Measurements from ENCODE around the gene ICAM1. TPM values are rescaled to one million over a fixed set of nuclear protein-coding genes. Genes with fewer than 3 reads are reported as not detected.

ICAM1 gene
- total RNA-seq, 3 donors from 2014 or later (not counting 1 experiment from before 2014, with no cell fraction given): 33.1 to 73.7 (median 56.5) TPM

GRCh38 chr19:10332965-10333757, 62.2 kb downstream of the ICAM1 start, which contains the start of gene RAVER1:
TSS of gene RAVER1 (minus strand) at chr19:10333529. CDS start at chr19:10333507, 22 bp downstream.
- intact Hi-C loops (cut with micrococcal nuclease): loop anchor here (1.0 to 2.0 kb wide), 2 partner anchors 47 to 62 kb away; partner anchors contain the start of genes ICAM1 and TYK2
- DNase-seq (peak; percentile 96 to 99), ATAC-seq (peak; percentile 94 to 99 (median 94))
- peak within 1 kb of the TSS; percentile 99 for H3K4me3 ChIP-seq (ENCODE audit: low read length)
- H3K36me3 ChIP-seq (ENCODE audit: control insufficient read depth, insufficient read depth, low read length): peaks cover 35% of the 10 kb centered on the region
- TF ChIP-seq CTCF (IDR thresholded peaks at IDR 0.05): no peak
- peak within 1 kb of the TSS; percentile 97 for H3K27ac ChIP-seq (ENCODE audit: low read length)
- no peaks in the 10 kb centered on the region for H3K9me3 Mint-ChIP-seq
- H3K36me3 Mint-ChIP-seq: no peaks in the 10 kb centered on the region
- peaks cover 30% of the 10 kb centered on the region for H3K4me1 ChIP-seq (ENCODE audit: control insufficient read depth, insufficient read depth, low read length)
- H3K4me1 Mint-ChIP-seq: peaks cover under 1 to 21% of the 10 kb centered on the region in 2 donors
- no peaks in the 10 kb centered on the region for H3K27me3 ChIP-seq (ENCODE audit: control insufficient read depth, insufficient read depth, low read length)
- H3K27me3 Mint-ChIP-seq (ENCODE audit: low read depth in 2 of 2): no peaks in the 10 kb centered on the region
- peak within 1 kb of the TSS; percentile 90 to 96 for H3K27ac Mint-ChIP-seq
- H3K9me3 ChIP-seq (ENCODE audit: control insufficient read depth, insufficient read depth, low read length): no peaks in the 10 kb centered on the region
- under 1% methylated on average over 82 of the region's 82 CpGs for WGBS (ENCODE audit: insufficient coverage)
- peak within 1 kb of the TSS; percentile 96 for H3K4me3 Mint-ChIP-seq

- Histone ChIP-seq H3K27me3 (ENCODE audit: control insufficient read depth, insufficient read depth, low read length) (no peaks in the 10 kb centered on the region), H3K27ac (ENCODE audit: low read length) (peak overlapping the region; percentile 59), H3K4me1 (ENCODE audit: control insufficient read depth, insufficient read depth, low read length) (peaks cover 38% of the 10 kb centered on the region), H3K36me3 (ENCODE audit: control insufficient read depth, insufficient read depth, low read length) (peaks cover 27% of the 10 kb centered on the region), H3K4me3 (ENCODE audit: low read length) (peak overlapping the region; percentile 99), H3K9me3 (ENCODE audit: control insufficient read depth, insufficient read depth, low read length) (no peaks in the 10 kb centered on the region)
- intact Hi-C loops (cut with micrococcal nuclease): loop anchor here (1.0 to 2.0 kb wide), 2 partner anchors 46 to 63 kb away; partner anchors contain the start of genes ICAM1 and TYK2
- Mint-ChIP-seq H3K4me1 (peaks cover 8 to 29% of the 10 kb centered on the region in 2 donors), H3K27me3 (ENCODE audit: low read depth in 2 of 2) (no peaks in the 10 kb centered on the region), H3K36me3 (no peaks in the 10 kb centered on the region), H3K4me3 (peak overlapping the region; percentile 96), H3K9me3 (no peaks in the 10 kb centered on the region), H3K27ac (peak overlapping the region; percentile 90 to 96)
- DNase-seq (no peak), ATAC-seq (no peak)
- WGBS (ENCODE audit: insufficient coverage): 73% methylated on average over 44 of the region's 44 CpGs
- TF ChIP-seq CTCF (IDR thresholded peaks at IDR 0.05): no peak
Observed at GRCh38 chr19:10333758-10334587, 63.1 kb downstream of the ICAM1 start.

GRCh38 chr19:10334588-10335351, 63.9 kb downstream of the ICAM1 start:
- ATAC-seq (no peak), DNase-seq (peak in 1 of 2 donors; percentile 47)
- Mint-ChIP-seq H3K4me3 (no peak overlapping the region), H3K27me3 (ENCODE audit: low read depth in 2 of 2) (no peaks in the 10 kb centered on the region), H3K4me1 (peaks cover 15 to 37% of the 10 kb centered on the region in 2 donors), H3K9me3 (no peaks in the 10 kb centered on the region), H3K27ac (no peak overlapping the region), H3K36me3 (no peaks in the 10 kb centered on the region)
- Histone ChIP-seq H3K27me3 (ENCODE audit: control insufficient read depth, insufficient read depth, low read length) (no peaks in the 10 kb centered on the region), H3K27ac (ENCODE audit: low read length) (no peak overlapping the region), H3K4me1 (ENCODE audit: control insufficient read depth, insufficient read depth, low read length) (peaks cover 46% of the 10 kb centered on the region), H3K4me3 (ENCODE audit: low read length) (no peak overlapping the region), H3K9me3 (ENCODE audit: control insufficient read depth, insufficient read depth, low read length) (no peaks in the 10 kb centered on the region), H3K36me3 (ENCODE audit: control insufficient read depth, insufficient read depth, low read length) (peaks cover 21% of the 10 kb centered on the region)
- WGBS (ENCODE audit: insufficient coverage): 91% methylated on average over 59 of the region's 59 CpGs
- intact Hi-C loops (cut with micrococcal nuclease): no loop called here
- TF ChIP-seq CTCF (IDR thresholded peaks at IDR 0.05): no peak

Measured in natural killer cell (primary cell).